GM11168 (cell line): ENCODE measurements around the gene GRID2.
"Not testable (repeated sequence)": the region's sequence is repeated elsewhere in the genome, so short reads cannot be mapped to it uniquely, and the experiment has no call there.

Experiments used
- in situ Hi-C: fragments of 300-500 bp; cut with MboI; formaldehyde crosslinking; loops from one replicate; pipeline ENCODE4 v1.12.0; 2022; ENCODE audit warnings: low sequenced_read_pairs; ENCODE audit not compliant: unreplicated experiment

Gene GRID2

DNA sequence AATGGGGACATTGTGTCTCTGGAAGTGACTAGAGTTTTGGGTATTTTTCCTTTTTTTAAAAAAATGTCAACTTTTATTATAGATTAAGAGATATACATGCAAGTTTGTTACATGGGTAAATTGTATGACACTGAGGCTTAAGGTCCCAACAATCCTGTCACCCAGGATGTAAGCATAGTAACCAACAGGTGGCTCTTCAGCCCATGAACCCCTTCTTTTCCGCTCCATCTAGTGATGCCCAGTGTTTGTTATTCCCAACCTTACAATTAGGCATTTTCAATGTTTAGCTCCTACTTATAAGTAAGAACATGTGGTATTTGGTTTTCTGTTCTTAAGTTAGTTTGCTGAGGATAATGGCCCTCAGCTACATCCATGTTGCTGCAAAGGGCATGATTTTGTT lies 102.7 kb downstream of the GRID2 start:
- in situ Hi-C loops: no loop called here

DNA sequence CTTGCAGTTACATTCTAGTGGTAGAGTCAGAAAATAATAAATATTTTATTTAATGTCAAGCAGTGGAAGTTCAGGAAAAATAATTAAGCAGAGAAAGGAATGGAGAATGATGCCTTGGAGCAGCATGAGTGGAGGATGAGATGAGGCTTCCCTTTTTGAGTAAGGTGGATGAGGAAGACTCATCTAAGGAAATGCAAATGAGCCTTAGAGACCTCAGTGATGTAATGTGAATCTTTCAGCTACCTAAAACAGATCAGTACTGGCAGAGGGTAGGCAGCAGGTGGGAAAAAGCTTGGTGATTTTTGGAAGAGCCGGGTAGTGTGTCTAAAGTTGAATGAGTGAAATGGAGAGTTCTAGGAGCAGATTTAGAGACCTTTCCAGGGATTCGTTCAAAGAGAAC lies 118.2 kb downstream of the GRID2 start:
- in situ Hi-C loops: no loop called here

DNA sequence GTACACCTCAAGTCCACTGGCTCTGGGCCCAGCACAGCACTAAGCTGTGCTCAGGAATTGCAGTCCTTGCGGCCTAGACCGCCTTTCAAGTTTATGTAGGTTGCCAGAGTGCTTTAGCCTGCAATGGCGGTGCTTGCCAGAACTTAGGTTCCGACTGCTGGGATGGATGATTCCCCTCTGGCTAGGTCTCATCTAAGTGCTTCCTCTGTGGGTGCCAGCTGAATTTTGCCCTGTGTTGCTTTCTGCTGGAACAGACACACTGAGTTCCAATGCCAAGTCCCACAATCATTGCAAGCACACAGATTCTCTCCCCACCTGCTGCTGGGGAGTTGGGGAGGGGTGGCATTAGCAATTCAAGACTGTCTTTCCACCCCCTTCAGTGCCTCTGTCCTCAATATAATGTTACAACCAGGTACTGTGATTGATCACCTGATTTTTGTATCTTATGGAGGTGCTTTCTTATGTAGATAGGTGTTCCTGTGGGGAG lies 129.5 kb downstream of the GRID2 start:
- in situ Hi-C loops: no loop called here

DNA sequence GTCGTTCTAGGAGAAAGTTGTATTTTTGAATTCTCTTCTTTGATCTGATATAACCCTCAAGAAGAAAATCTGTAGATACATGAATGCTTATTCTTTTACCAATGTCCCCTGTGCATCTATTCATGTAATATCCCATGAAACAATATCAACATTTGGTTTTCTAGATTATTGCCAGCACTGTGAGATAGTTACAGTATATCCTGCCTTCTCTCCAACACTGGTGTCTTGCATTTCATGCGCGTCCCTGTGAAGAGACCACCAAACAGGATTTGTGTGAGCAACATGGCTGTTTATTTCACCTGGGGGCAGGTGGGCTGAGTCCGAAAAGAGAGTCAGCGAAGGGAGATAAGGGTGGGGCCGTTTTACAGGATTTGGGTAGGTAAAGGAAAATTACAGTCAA lies 135.0 kb downstream of the GRID2 start:
- in situ Hi-C loops: not testable (repeated sequence)

DNA sequence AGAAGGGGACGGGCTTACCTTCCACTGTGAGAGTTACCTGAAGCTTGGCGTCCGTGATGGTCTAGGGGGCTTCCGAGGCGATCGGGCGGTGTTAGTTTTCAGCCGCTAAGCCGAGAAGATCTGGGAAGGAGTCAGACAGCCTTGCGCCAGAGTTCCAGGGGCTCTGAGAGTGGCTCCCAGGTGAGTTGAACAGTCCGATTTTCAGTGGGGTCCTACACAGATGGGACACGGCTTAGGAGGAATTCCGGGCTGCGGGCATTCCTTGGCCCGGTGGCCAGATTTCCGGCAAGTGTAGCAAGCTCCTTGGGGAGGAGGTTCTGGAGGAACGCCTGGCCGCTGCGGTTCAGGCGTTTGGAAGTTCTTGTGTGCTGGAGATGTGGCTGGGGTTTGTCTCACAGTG lies 138.4 kb downstream of the GRID2 start:
- in situ Hi-C loops: not testable (repeated sequence)

DNA sequence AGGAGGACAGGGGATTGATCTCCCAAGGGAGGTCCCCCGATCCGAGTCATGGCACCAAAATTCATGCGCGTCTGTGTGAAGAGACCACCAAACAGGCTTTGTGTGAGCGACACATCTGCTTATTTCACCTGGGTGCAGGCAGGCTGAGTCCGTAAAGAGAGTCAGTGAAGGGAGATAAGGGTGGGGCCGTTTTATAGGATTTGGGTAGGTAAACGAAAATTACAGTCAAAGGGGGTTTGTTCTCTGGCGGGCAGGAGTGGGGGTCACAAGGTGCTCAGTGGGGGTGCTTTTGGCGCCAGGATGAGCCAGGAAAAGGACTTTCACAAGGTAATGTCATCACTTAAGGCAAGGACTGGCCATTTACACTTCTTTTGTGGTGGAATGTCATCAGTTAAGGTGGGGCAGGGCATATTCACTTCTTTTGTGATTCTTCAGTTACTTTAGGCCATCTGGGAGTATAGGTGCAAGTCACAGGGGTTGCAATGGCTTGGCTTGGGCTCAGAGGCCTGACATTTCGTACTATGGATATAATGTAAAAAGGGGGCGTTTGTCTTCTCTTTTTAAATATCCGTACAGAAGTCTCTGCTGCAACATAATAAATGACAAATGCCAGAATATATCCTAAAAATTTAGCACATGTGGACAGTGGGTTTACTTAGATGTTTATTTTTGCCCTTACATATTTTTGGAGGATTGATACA lies 140.5 kb downstream of the GRID2 start:
- in situ Hi-C loops: not testable (repeated sequence)

DNA sequence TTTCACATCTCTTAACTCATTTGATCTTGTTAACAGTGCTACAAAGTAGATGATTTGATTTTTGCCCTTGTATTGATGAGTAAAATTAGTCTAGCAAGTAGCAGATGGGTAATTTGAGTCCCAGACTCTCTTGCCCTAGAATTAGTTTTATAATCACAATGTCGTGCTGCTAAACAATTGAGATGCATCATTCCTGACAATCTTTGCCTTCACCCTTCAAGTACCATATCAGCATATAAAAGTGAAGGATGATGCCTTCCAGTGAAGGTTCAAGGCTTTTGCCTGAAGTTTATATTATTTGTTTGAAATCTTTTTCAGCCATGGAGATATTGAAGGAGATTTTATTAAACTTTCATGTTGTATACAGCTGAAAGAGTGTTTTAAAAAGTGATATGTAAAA lies 141.4 kb downstream of the GRID2 start:
- in situ Hi-C loops: no loop called here

DNA sequence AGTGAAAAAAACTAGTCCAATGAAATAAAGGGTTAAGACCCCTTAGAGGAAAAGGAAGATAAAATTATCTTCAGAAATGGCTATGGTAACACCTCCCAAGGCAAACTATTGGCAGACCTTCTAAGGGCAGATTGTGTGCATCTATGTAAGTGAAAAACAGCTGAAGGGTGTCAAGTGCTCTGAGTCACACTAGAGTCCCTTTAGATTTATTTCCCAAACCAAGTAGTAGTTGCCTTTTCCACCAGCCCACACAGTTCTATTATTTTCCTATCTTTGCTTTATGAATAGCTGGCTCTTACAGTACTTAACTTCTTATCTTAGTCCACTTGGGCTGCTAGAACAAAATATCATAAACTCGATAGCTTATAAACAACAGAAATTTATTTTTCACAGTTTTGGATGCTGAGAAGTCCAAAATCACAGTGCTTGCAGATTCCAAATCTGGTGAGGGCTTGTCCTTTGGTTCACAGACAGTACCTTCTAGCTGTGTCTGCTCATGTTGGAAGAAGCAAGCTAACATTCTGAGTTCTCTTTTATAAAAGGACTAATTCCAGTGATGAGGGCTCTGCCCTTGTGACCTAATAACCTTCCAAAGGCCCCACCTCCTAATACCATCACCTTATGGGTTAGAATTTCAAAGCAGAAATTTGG lies 143.6 kb downstream of the GRID2 start:
- in situ Hi-C loops: no loop called here

DNA sequence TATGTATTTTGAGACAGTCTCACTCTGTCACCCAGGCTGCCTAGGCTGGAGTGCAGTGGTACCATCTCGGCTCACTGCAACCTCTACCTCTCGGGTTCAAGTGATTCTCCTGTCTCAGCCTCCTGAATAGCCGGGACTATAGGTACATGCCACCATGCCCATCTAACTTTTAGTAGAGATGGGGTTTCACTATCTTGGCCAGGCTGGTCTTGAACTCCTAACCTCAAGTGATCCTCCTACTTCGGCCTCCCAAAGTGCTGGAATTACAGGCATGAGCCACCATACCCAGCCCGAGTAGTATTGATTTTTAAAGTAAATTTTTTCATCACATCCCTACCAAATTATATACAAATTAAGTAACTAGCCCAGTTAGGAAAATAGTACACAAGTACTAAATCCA lies 144.4 kb downstream of the GRID2 start:
- in situ Hi-C loops: not testable (repeated sequence)

DNA sequence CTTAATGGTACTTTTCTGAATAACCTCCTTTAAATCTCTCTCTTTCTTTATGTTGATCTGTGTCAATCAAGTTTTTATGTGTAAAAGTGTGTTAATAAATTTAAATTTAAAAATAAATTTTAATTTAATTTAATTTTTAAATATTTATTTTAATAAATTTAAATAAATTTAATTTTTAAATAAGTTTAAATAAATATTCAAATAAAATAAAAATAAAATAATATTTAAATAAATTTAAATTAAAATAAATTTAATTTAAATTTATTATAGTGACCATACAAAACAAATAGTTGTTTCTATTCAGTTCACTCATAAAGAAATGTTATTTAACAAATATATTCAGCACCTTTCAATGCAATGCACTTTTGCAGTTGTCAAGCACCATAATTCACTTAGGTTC lies 146.9 kb downstream of the GRID2 start:
- in situ Hi-C loops: no loop called here

DNA sequence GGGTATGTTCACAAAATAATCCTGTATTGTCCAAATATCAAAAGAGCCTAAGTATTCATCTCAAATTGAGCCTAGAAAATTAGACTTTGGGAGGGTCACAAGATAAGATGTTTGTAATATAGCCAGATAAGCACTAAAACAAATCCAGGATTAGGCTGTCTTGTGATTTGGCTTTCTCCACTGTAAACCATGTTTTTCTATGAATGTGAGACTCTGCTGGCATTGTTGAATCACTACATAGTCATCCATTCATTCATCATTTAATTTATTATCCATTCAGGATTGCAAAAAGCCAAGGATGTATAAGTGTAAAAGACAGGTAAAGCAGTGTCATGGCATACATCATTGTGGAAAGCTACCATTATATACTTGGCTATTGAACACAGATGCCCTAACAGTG lies 148.0 kb downstream of the GRID2 start:
- in situ Hi-C loops: no loop called here

DNA sequence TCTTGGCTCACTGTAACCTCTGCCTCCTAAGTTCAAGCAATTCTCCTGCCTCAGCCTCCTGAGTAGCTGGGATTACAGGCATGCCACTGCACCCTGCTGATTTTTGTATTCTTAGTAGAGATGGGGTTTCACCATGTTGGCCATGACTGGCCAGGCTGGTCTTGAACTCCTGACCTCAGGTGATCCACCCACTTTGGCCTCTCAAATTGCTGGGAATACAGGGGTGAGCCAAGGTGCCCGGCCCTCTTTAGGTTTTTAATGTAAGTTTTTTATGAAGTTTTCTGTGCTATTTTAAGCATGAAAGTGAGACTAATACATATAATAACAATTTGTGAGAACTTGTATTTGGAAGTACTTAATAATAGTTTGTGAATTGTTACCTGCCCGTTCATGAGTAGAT lies 148.6 kb downstream of the GRID2 start:
- in situ Hi-C loops: not testable (repeated sequence)

DNA sequence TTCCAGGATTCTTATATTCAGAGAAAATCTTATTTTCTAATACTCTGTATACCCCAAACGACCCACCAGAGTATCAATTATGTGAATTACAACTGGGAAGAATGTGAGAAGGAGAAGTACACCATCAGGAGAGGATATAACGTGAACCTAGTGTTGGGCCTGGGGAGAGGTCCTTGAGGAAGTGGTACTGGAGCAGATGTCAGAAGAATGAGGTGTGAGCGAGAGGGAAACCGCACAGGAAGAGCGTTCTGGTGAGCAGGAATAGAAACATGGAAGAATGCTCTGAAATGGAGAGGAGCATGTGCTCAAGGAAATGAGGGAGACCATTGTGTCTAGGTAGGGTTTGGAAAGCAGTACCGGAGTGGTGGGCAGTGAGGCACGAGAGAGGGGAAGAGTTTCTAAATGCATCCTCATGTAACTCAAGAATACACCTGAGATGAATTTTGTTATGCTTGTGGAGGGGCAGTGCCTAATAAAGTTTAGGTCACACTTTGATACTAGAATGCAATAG lies 151.6 kb downstream of the GRID2 start:
- in situ Hi-C loops: no loop called here

DNA sequence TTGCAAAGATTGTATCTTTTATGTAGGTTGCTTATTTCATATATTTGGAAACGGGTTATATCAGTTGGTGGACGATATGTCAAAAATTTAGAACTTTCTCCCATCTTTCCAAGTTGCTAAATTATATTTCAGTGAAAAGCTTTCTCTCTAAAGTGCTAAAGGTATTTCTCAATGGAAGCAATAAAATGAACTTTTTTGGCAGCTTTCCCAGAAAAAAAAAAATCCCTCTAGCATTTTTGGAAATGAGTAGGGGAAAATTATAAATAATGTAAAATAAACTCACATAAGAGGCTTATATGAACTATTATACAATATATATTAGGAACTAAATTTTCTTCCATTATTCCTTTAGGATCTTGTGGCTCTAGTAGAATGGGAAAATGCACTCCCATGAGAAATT lies 152.2 kb downstream of the GRID2 start:
- in situ Hi-C loops: no loop called here

DNA sequence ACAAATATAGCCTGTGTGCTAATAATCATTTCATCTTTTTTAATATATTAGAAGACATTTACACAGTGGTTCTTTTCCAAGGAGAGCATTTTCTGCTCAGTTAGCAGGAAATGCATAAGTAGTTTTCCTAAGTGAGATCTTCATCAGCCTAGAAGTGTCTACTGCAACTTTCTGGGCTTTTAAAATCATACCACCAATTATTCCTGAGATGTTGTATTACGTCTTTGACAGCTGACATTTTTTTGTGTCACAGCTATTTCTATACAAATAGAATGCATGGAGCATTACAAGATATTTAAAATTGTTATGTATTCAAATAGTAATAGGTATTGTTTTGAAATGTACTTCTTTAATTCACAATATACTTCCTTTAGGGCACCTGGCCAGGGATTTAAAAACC lies 158.0 kb downstream of the GRID2 start:
- in situ Hi-C loops: no loop called here

DNA sequence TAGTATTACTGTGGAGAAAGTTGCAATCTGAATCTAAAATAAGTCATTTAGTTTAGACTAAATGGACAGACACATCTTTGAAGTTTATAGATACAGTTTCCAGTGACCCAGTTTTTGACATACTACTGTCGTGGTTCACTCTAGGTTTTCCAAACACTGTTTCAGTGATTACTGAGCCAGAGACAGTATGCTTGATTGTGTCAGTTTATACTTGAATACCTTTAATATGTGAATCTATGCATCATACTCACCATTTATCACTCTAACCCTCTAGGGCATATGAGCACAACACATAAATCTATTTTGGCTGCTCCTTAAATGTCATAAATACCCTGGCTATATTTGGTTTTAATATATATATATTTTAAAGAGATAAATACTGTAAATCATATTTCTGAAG lies 173.5 kb downstream of the GRID2 start:
- in situ Hi-C loops: no loop called here

DNA sequence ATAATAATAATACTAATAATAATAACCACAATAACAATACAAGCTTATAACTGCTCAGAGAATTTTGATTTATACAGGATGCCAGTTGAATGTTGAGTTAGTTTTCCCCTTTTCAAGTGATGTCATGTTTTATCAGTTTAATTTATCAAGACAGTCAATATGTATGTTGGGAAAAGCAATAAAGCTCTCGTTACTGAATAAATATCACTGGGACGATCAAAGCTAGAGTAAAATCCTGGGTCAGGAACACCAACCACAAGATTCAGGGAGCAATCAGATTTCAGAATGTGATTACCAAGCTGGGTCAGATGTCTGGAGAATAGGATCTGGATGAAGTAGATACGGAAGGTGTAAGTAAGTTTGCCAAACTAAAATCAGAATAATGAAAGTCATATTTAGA lies 179.6 kb downstream of the GRID2 start:
- in situ Hi-C loops: no loop called here

DNA sequence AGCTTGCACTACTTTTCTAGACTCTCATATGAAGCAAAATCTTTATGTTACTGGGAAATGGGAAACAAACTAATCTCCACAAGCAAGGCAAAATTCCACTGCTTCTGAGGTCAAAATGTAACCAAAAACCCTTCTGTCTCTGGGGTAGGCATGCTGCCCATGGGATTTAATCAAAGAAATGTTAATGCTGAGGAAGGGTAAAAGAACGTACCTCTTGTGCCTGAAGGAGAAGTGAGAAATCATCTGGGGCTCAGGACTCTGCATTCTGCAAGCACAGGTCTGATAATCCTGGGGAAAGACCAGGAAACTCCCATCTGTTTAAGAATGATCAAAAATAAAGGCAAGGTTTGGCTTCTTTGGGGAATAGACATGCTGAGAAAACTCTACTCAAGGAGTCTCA lies 184.7 kb downstream of the GRID2 start:
- in situ Hi-C loops: no loop called here

DNA sequence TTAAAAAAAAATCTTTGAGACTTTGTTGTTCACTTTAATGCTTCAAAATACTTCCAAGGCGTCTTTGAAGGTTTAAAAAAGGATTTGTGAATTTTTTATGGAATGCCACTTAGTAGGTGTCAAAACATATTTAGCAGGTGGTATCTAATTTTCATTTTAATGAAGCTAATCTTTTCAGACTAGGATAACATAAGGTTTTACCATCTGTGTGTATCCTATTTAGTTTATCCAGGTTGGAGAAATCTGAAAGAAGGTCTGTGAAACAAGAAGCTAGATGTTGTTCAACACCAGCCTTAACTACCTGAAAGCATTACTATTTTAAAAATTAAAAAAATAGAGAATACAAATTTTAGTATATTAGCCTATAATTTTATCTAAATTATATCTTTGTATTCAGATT lies 193.4 kb downstream of the GRID2 start:
- in situ Hi-C loops: no loop called here

DNA sequence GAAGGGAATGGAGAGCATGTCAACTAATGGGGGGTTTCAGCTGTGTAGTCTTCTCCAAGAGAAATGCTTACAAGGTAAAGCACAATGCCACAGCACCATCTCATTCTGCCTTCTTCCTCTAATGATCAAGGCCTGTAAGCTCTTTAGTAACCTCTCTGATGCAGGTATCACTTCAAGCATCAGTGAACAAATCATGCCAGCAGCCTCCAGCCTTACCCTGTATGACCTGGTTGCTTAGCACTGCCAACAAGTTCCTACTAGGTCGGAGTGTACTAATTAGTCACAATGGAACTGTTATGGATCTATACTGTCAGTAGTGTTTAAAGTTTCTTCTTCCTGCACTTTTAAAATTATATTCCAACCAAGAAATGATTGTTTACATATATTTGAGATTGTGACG lies 197.7 kb downstream of the GRID2 start:
- in situ Hi-C loops: no loop called here

DNA sequence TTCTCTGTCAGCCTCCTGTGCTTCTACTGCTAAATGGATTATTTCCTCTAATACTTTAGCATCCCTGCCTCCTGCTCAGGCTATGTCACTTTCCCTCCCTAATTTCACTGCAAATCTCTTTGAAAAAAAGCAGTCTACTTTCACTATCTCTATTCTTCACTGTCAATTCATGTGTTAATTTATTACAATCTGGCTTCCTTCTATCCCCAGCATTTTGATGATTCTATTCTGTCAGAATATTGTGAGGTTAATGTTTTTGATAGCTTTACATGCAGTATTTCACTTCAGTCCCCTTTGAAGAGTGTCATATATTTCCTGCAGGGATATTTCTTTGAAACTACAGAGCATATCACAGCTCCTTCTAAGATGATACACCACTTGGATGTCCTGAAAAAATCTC lies 203.2 kb downstream of the GRID2 start:
- in situ Hi-C loops: no loop called here

DNA sequence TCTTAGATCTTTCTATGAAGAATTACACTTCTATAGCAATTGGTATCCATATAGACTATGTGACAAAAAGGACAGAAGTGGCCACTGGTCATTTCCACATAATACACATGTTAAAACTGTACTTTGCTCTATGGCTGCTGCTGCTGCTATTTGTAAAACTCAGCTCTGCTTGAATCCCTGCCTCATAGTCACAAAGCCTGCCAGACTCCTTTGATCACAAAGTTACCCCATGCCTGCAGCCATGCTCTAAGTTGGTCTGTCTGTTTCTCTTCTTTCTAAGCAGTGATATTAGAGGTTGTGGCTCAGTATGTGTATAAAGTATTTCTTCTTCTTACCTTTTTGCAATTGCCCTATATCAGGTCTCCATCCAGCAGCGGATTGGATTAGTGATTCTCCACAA lies 210.9 kb downstream of the GRID2 start:
- in situ Hi-C loops: no loop called here
